Spinal cord (tissue), 10 donors: Measurements from ENCODE around the gene SLC1A5. TPM values are rescaled to one million over a fixed set of nuclear protein-coding genes. Genes with fewer than 3 reads are reported as not detected.
"Not testable (repeated sequence)": the region's sequence is repeated elsewhere in the genome, so short reads cannot be mapped to it uniquely, and the experiment has no call there.

Source experiments
- DNase-seq, 6 donors: peaks; one replicate each; pipeline versions ENCODE4 v3.0.0 to v3.0.0-alpha.2; 2013 to 2015; ENCODE audit warnings: low spot score in 6 of 6, low read depth in 4 of 6
- H3K27ac ChIP-seq: one replicate; pipeline ENCODE4 v1.5.1; 2013; ENCODE audit warnings: low read depth, low read length, control low read depth
- H3K27me3 ChIP-seq: one replicate; pipeline ENCODE4 v1.6.1; 2013; ENCODE audit warnings: low read length; ENCODE audit not compliant: control insufficient read depth, insufficient read depth
- H3K36me3 ChIP-seq: one replicate; pipeline ENCODE4 v1.6.1; 2013; ENCODE audit warnings: low read length; ENCODE audit not compliant: control insufficient read depth, insufficient read depth
- H3K4me1 ChIP-seq: one replicate; pipeline ENCODE4 v1.6.1; 2013; ENCODE audit warnings: low read length; ENCODE audit not compliant: control insufficient read depth, insufficient read depth
- H3K4me3 ChIP-seq: one replicate; pipeline ENCODE4 v1.5.1; 2013; ENCODE audit warnings: low read depth, low read length, control low read depth
- H3K9me3 ChIP-seq: one replicate; pipeline ENCODE4 v1.6.1; 2013; ENCODE audit warnings: low read length; ENCODE audit not compliant: control insufficient read depth, insufficient read depth
- WGBS: methylation state at CpG from one replicate; pipeline ENCODE4 v1.1.5; 2013; ENCODE audit warnings: missing lambda C conversion rate; ENCODE audit not compliant: insufficient coverage; 5-methylcytosine and 5-hydroxymethylcytosine counted together
- polyA plus RNA-seq, 2 donors: library from polyadenylated mRNA; unstranded; fragments of 120-200 nt; gene quantifications; one replicate each; pipeline ENCODE4 v1.2.1, GENCODE V29; 2013; ENCODE audit not compliant: insufficient read length in 2 of 2
- total RNA-seq, 2 donors: library from RNA; depleted of rRNA in 1 of 2; stranded (reverse); fragments of 120-200 nt in 1 of 2; fragments of >200 nt in 1 of 2; gene quantifications; one replicate each; pipeline versions ENCODE4 v1.2.3 to v1.2.4, GENCODE V29; 2013 to 2014
- donor health status: healthy.

SLC1A5 gene
- total and polyA plus RNA-seq, 4 donors: 6.4 to 9.5 (median 7.3) TPM

GRCh38 chr19:46775642-46776258 lies 12.6 kb downstream of the SLC1A5 start:
- H3K4me1 ChIP-seq: no peaks in the 10 kb centered on the region
- no peak overlapping the region for H3K4me3 ChIP-seq
- 100% methylated on average over 2 of the region's 11 CpGs for WGBS
- no peak overlapping the region for H3K27ac ChIP-seq
- no peaks in the 10 kb centered on the region for H3K27me3 ChIP-seq
- no peak for DNase-seq
- H3K9me3 ChIP-seq: no peaks in the 10 kb centered on the region
- peaks cover 10% of the 10 kb centered on the region for H3K36me3 ChIP-seq

GRCh38 chr19:46773018-46773399 lies 15.4 kb downstream of the SLC1A5 start:
- Histone ChIP-seq H3K4me3 (no peak overlapping the region), H3K9me3 (no peaks in the 10 kb centered on the region), H3K27ac (no peak overlapping the region), H3K27me3 (no peaks in the 10 kb centered on the region), H3K36me3 (peaks cover 10% of the 10 kb centered on the region), H3K4me1 (no peaks in the 10 kb centered on the region)
- DNase-seq: no peak
- WGBS: 75% methylated on average over 3 of the region's 7 CpGs

- Histone ChIP-seq H3K27me3 (no peaks in the 10 kb centered on the region), H3K27ac (no peak overlapping the region), H3K9me3 (no peaks in the 10 kb centered on the region), H3K36me3 (peaks cover 10% of the 10 kb centered on the region), H3K4me1 (no peaks in the 10 kb centered on the region), H3K4me3 (no peak overlapping the region)
- no peak for DNase-seq
- 100% methylated on average over 4 of the region's 12 CpGs for WGBS
These were observed 16.0 kb downstream of the SLC1A5 start for GRCh38 chr19:46772170-46773017.

DNA sequence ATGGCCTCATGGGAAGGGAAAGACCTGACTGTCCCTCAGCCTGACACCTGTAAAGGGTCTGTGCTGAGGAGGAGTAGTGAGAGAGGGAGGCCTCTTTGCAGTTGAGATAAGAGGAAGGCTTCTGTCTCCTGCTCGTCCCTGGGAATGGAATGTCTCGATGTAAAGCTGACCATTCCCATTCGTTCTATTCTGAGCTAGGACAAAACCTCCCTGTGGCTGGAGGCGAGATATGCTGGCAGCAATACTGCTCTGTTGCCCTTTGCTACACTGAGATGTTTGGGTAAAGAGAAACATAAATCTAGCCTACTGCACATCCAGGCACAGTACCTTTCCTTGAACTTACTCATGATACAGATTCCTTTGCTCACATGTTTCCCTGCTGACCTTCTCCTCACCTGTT lies 19.6 kb downstream of the SLC1A5 start:
- not testable (repeated sequence) for H3K9me3 ChIP-seq, H3K4me3 ChIP-seq, DNase-seq, H3K27me3 ChIP-seq, H3K4me1 ChIP-seq, H3K36me3 ChIP-seq, H3K27ac ChIP-seq
- 50% methylated on average over 1 of the region's 4 CpGs for WGBS

DNA sequence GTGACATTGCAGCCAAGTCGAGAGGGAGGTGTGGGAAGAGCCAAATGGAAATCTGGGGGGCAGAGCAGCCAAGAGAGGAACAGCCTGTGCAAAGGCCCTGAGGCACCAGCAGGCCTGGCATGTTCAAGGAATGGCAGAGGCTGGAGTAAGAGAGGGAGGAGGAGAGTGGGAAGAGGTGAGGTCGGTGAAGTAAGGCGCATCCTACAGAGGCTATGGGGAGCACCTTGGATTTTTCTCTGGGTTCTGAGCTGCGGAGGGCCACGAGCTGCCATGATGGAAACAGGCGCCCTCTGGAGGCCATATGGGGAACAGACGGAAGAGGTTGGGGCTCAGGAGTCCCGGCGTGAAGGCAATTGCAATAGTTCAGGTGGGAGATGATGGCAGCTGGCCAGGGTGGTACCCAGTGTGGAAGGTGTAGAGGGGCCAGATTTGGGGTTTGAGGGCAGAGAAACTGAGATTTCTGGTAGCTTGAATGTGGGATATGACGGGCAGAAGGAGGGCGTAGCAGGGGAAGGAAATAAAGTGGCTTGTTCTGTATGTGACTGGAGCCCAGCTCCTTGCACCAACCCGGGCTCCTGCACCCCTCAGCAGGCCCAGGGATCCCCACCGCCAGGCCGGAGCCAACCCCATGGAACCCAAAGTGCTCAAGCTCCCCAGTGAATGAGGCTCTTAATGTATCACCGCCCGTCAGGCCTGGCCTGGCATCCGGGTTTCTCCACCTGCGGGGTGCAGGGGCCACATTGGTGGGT lies 21.7 kb downstream of the SLC1A5 start:
- no peak for DNase-seq
- Histone ChIP-seq H3K4me1 (peaks cover 4% of the 10 kb centered on the region), H3K4me3 (no peak overlapping the region), H3K36me3 (peaks cover 2% of the 10 kb centered on the region), H3K27me3 (no peaks in the 10 kb centered on the region), H3K9me3 (no peaks in the 10 kb centered on the region), H3K27ac (no peak overlapping the region)
- WGBS: 56% methylated on average over 15 of the region's 18 CpGs

DNA sequence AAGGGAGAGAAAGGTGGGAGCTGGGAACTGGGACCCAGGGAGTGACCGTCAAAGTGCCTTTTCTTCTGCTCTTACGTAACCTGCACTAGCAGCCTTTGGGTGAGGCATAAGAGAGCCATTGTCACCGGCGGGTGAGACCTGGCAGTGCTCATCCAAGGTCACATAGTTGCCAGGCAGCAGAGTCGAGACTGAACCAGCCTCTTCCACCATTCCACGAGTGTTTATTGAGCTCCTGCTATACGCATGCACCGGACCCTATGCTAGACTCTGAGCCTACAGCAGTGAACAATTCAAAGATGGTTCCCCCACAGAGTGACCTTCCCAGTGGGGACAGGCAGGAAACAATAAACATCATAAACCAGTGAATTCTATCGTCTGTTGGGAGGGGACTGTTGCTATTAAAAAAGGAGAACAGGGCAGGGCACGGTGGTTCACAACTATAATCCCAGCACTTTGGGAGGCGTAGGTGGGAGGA lies 23.5 kb downstream of the SLC1A5 start:
- 50% methylated on average over 6 of the region's 11 CpGs for WGBS
- Histone ChIP-seq H3K27me3 (no peaks in the 10 kb centered on the region), H3K27ac (no peak overlapping the region), H3K9me3 (no peaks in the 10 kb centered on the region), H3K4me3 (no peak overlapping the region), H3K4me1 (peaks cover 4% of the 10 kb centered on the region), H3K36me3 (peaks cover 2% of the 10 kb centered on the region)
- DNase-seq: no peak

- Histone ChIP-seq H3K27ac (no peak overlapping the region), H3K4me3 (no peak overlapping the region), H3K9me3 (no peaks in the 10 kb centered on the region), H3K27me3 (no peaks in the 10 kb centered on the region), H3K4me1 (peaks cover 11% of the 10 kb centered on the region), H3K36me3 (peaks cover 16% of the 10 kb centered on the region)
- DNase-seq: no peak
- WGBS: 93% methylated on average over 1 of the region's 6 CpGs
These were observed 26.0 kb downstream of the SLC1A5 start for GRCh38 chr19:46762245-46762890.

DNA sequence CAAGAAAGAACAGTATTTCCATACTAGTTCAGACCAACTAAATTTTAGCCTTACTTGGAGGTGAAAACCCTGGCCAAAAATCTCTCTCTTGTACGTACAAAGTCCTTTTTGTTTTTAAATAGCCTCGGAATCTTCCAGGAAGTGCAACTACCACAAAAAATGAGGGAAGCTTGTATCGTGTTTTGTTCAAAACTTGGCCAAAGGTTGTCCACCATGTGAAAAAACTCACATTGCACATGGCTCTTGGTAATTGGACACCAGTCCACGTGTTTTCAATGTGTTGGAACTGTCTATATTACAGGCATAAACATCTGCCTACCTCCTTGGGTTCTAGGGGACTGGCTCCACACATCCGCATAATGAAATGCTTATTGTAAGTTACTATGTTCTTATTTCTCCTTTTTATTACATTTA lies 27.0 kb downstream of the SLC1A5 start:
- H3K27ac ChIP-seq: no peak overlapping the region
- H3K4me3 ChIP-seq: no peak overlapping the region

GRCh38 chr19:46760897-46761296 lies 27.5 kb downstream of the SLC1A5 start:
- not testable (repeated sequence) for H3K27ac ChIP-seq, H3K9me3 ChIP-seq, H3K4me3 ChIP-seq, H3K27me3 ChIP-seq, DNase-seq
- Histone ChIP-seq H3K36me3 (peaks cover 28% of the 10 kb centered on the region), H3K4me1 (peaks cover 15% of the 10 kb centered on the region)
- WGBS: no CpG with 5 or more reads among the region's 4 CpGs

More for the DNA sequence above, 27.0 kb downstream of the SLC1A5 start:
- WGBS: 60% methylated on average over 2 of the region's 5 CpGs
- H3K36me3 ChIP-seq: peaks cover 23% of the 10 kb centered on the region
- DNase-seq: no peak
- no peaks in the 10 kb centered on the region for H3K9me3 ChIP-seq
- H3K4me1 ChIP-seq: peaks cover 15% of the 10 kb centered on the region
- H3K27me3 ChIP-seq: no peaks in the 10 kb centered on the region
